Measurements from ENCODE around the gene BCKDK. TPM values are rescaled to one million over a fixed set of nuclear protein-coding genes. Genes with fewer than 3 reads are reported as not detected.
A peak's percentile ranks its signal among the peaks of the same experiment; 100 is the strongest.

The BCKDK gene
- total RNA-seq, 1 donor from 2014 or later, result 43.5 TPM

- peaks cover 2% of the 10 kb centered on the region for H3K36me3 Mint-ChIP-seq (ENCODE audit: low read depth)
- H3K27me3 Mint-ChIP-seq (ENCODE audit: low read depth), result no peaks in the 10 kb centered on the region
- DNase-seq (ENCODE audit: low read depth, low spot score), result no peak
- no peaks in the 10 kb centered on the region for H3K9me3 Mint-ChIP-seq
- H3K4me1 Mint-ChIP-seq, result peaks cover 5% of the 10 kb centered on the region
- H3K4me3 Mint-ChIP-seq, result peak within 1 kb of the TSS; percentile 34
- H3K27ac Mint-ChIP-seq (ENCODE audit: unreplicated experiment), result no peak within 1 kb of the TSS
- TF ChIP-seq CTCF (conservative IDR thresholded peaks at IDR 0.05), result no peak
These were observed 19.6 kb upstream of the BCKDK start, which contains the start of gene PRSS53 for GRCh38 chr16:31088459-31089183. Gene PRSS53, minus strand, starts transcription at chr16:31088943. Its CDS starts 134 bp downstream, at chr16:31088809.

- Mint-ChIP-seq H3K36me3 (ENCODE audit: low read depth) (peaks cover 2% of the 10 kb centered on the region), H3K4me3 (no peak overlapping the region), H3K4me1 (peaks cover 11% of the 10 kb centered on the region), H3K27ac (ENCODE audit: unreplicated experiment) (no peak overlapping the region), H3K9me3 (no peaks in the 10 kb centered on the region), H3K27me3 (ENCODE audit: low read depth) (no peaks in the 10 kb centered on the region)
- TF ChIP-seq CTCF (conservative IDR thresholded peaks at IDR 0.05), result no peak
- no peak for DNase-seq (ENCODE audit: low read depth, low spot score)
These were observed 19.0 kb upstream of the BCKDK start for GRCh38 chr16:31089199-31089598.

GRCh38 chr16:31090540-31090939, 17.6 kb upstream of the BCKDK start:
- Mint-ChIP-seq H3K9me3 (no peaks in the 10 kb centered on the region), H3K27ac (ENCODE audit: unreplicated experiment) (no peak overlapping the region), H3K4me3 (peak overlapping the region; percentile 66)

GRCh38 chr16:31092330-31092729, 15.9 kb upstream of the BCKDK start:
- no peak for DNase-seq (ENCODE audit: low read depth, low spot score)
- Mint-ChIP-seq H3K9me3 (no peaks in the 10 kb centered on the region), H3K4me1 (peaks cover 22% of the 10 kb centered on the region), H3K27ac (ENCODE audit: unreplicated experiment) (no peak overlapping the region), H3K36me3 (ENCODE audit: low read depth) (peaks cover 2% of the 10 kb centered on the region), H3K27me3 (ENCODE audit: low read depth) (peaks cover 3% of the 10 kb centered on the region), H3K4me3 (peak overlapping the region; percentile 74)
- no peak for TF ChIP-seq CTCF (conservative IDR thresholded peaks at IDR 0.05)

More at GRCh38 chr16:31090540-31090939, 17.6 kb upstream of the BCKDK start:
- no peak for DNase-seq (ENCODE audit: low read depth, low spot score)
- peaks cover 2% of the 10 kb centered on the region for H3K36me3 Mint-ChIP-seq (ENCODE audit: low read depth)
- no peak for TF ChIP-seq CTCF (conservative IDR thresholded peaks at IDR 0.05)
- peaks cover 18% of the 10 kb centered on the region for H3K4me1 Mint-ChIP-seq
- H3K27me3 Mint-ChIP-seq (ENCODE audit: low read depth), result peaks cover 3% of the 10 kb centered on the region

GRCh38 chr16:31093132-31093703, 15.0 kb upstream of the BCKDK start:
- Mint-ChIP-seq H3K4me1 (peaks cover 22% of the 10 kb centered on the region), H3K27ac (ENCODE audit: unreplicated experiment) (peak overlapping the region; percentile 75), H3K27me3 (ENCODE audit: low read depth) (peaks cover 3% of the 10 kb centered on the region), H3K36me3 (ENCODE audit: low read depth) (peaks cover 2% of the 10 kb centered on the region), H3K9me3 (no peaks in the 10 kb centered on the region), H3K4me3 (peak overlapping the region; percentile 91)
- no peak for TF ChIP-seq CTCF (conservative IDR thresholded peaks at IDR 0.05)
- DNase-seq (ENCODE audit: low read depth, low spot score), result no peak

All from neural crest cell (in vitro differentiated cells).